HepG2 (cell line): ENCODE measurements around the gene TRPV2. TPM values are rescaled to one million over a fixed set of nuclear protein-coding genes. Genes with fewer than 3 reads are reported as not detected.

Source experiments
- EHMT2 ChIP-seq: fragments of 200-600 bp; sonication (generic); IDR thresholded peaks from 2 replicates; pipeline ENCODE4 v1.7.0; 2017; ENCODE audit warnings: antibody characterized with exemption, low read depth, low read length, borderline replicate concordance
- ETV5 ChIP-seq: IDR thresholded peaks from 2 replicates; pipeline ENCODE4 v1.6.1; 2018; ENCODE audit warnings: missing biosample characterization, missing genetic modification reagents, inconsistent platforms, borderline replicate concordance
- STAG1 ChIP-seq: sonication (generic); formaldehyde crosslinking; IDR thresholded peaks from 2 replicates; pipeline ENCODE4 v1.4.0; 2020; ENCODE audit warnings: missing genetic modification reagents
- STAT6 ChIP-seq: sonication (generic); formaldehyde crosslinking; IDR thresholded peaks from 2 replicates; pipeline ENCODE4 v1.4.0; 2020; ENCODE audit warnings: missing genetic modification reagents, mild to moderate bottlenecking, borderline replicate concordance
- TCF7L2 ChIP-seq: IDR thresholded peaks from 2 replicates; pipeline ENCODE4 v1.6.1; 2011; ENCODE audit warnings: mild to moderate bottlenecking, low read depth, low read length, moderate library complexity
- ZNF33B ChIP-seq: sonication (generic); formaldehyde crosslinking; IDR thresholded peaks from 2 replicates; pipeline ENCODE4 v1.5.1; 2020; ENCODE audit warnings: mild to moderate bottlenecking, missing genetic modification reagents
- ZNF362 ChIP-seq: sonication (generic); formaldehyde crosslinking; IDR thresholded peaks from 2 replicates; pipeline ENCODE4 v1.4.0; 2020; ENCODE audit warnings: missing genetic modification reagents, mild to moderate bottlenecking, borderline replicate concordance
- ZNF644 ChIP-seq: IDR thresholded peaks from 2 replicates; pipeline ENCODE4 v1.6.1; 2016; ENCODE audit warnings: low read depth
- ZNF687 ChIP-seq: sonication (generic); formaldehyde crosslinking; IDR thresholded peaks from 2 replicates; pipeline ENCODE4 v1.5.1; 2020; ENCODE audit warnings: mild to moderate bottlenecking, missing genetic modification reagents, moderate library complexity
- polyA plus RNA-seq, 8 experiments: library from polyadenylated mRNA; depleted of rRNA in 3 of 8; stranded (reverse) in 7 of 8; unstranded in 1 of 8; fragments of >200 nt; fragmentation: Illumina TruSeq in 4 of 8; extraction: Trizol in 4 of 8; gene quantifications; 2 replicates each; pipeline versions ENCODE4 v1.2.1 to v1.2.3, GENCODE V29; 2011 to 2016; ENCODE audit warnings: low read depth in 4 of 8, missing spikeins in 1 of 8, mixed read lengths in 1 of 8; ENCODE audit not compliant: insufficient read depth in 1 of 8
- total RNA-seq, 5 experiments: library from RNA; depleted of rRNA; stranded (reverse); fragments of >200 nt; fragmentation: Illumina TruSeq; extraction: Trizol; gene quantifications; 2 replicates each; pipeline ENCODE4 v1.2.3, GENCODE V29; 2016; ENCODE audit warnings: low read depth in 1 of 5
- TF ChIP-seq, protein P1 (sequence below): sonication (generic); formaldehyde crosslinking; IDR thresholded peaks from 2 replicates; pipeline ENCODE4 v1.5.1; 2020; ENCODE audit warnings: mild to moderate bottlenecking, missing genetic modification reagents, borderline replicate concordance
- TF ChIP-seq, protein P2 (sequence below): sonication (generic); formaldehyde crosslinking; IDR thresholded peaks from 2 replicates; pipeline ENCODE4 v1.9.0; 2021; ENCODE audit warnings: mild to moderate bottlenecking, missing genetic modification reagents

Gene TRPV2
- total and polyA plus RNA-seq, 2 of the 13 experiments (the other 11 are each of a cell fraction or from before 2014, with no cell fraction given), result 13.6 to 21.3 TPM

DNA sequence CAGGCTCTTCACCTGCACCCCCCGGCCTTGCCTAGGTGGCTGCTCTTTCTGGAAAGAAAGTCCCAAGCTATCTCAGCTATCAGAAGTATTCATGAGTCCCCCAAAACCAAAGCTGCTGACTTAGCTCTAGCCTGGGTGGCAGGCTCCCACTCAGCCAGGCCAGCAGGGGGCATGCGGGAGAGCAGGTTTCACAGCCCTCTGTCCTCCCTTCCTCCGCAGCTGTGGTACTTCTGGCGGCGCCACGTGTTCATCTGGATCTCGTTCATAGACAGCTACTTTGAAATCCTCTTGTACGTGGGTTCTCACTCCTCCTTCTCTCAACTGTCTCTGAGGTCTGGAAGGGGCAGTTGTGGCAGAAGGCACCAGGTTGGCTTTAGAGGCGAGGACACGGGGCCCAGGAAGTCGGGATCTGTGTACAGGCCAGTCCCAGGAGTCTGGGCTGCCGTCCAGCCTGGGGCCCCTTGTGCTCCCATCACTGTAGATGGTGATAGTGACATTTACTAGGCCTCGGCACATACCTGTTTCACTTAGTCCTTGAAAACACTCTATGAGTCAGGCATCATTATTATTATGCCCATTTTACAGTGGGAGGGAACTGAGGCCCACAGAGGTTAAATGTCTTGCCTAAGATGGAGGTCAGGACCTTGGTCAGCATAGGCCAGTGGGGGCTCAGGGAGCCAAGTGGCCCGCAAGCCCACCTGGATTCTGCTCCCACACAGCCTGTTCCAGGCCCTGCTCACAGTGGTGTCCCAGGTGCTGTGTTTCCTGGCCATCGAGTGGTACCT lies 12.9 kb downstream of the TRPV2 start (continued):
- TF ChIP-seq STAT6 (CRISPR knock-in tag) (no peak), ETV5 (CRISPR knock-in tag) (no peak), EHMT2 (no peak), ZNF687 (peak; percentile 99), ZNF644 (0 out of 2 replicates have a peak, but pooled peaks have one; percentile 23), ZNF362 (no peak), TCF7L2 (no peak), ZNF33B (CRISPR knock-in tag) (peak; percentile 59; the same call in 1 of the 2 replicates), STAG1 (CRISPR knock-in tag) (peak; percentile 69)
- TF ChIP-seq, protein P1, sequence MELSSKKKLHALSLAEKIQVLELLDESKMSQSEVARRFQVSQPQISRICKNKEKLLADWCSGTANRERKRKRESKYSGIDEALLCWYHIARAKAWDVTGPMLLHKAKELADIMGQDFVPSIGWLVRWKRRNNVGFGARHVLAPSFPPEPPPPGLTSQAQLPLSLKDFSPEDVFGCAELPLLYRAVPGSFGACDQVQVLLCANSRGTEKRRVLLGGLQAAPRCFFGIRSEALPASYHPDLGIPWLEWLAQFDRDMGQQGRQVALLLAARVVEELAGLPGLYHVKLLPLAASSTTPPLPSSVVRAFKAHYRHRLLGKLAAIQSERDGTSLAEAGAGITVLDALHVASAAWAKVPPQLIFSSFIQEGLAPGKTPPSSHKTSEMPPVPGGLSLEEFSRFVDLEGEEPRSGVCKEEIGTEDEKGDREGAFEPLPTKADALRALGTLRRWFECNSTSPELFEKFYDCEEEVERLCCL (CRISPR knock-in tag), result no peak
- TF ChIP-seq, protein P2, sequence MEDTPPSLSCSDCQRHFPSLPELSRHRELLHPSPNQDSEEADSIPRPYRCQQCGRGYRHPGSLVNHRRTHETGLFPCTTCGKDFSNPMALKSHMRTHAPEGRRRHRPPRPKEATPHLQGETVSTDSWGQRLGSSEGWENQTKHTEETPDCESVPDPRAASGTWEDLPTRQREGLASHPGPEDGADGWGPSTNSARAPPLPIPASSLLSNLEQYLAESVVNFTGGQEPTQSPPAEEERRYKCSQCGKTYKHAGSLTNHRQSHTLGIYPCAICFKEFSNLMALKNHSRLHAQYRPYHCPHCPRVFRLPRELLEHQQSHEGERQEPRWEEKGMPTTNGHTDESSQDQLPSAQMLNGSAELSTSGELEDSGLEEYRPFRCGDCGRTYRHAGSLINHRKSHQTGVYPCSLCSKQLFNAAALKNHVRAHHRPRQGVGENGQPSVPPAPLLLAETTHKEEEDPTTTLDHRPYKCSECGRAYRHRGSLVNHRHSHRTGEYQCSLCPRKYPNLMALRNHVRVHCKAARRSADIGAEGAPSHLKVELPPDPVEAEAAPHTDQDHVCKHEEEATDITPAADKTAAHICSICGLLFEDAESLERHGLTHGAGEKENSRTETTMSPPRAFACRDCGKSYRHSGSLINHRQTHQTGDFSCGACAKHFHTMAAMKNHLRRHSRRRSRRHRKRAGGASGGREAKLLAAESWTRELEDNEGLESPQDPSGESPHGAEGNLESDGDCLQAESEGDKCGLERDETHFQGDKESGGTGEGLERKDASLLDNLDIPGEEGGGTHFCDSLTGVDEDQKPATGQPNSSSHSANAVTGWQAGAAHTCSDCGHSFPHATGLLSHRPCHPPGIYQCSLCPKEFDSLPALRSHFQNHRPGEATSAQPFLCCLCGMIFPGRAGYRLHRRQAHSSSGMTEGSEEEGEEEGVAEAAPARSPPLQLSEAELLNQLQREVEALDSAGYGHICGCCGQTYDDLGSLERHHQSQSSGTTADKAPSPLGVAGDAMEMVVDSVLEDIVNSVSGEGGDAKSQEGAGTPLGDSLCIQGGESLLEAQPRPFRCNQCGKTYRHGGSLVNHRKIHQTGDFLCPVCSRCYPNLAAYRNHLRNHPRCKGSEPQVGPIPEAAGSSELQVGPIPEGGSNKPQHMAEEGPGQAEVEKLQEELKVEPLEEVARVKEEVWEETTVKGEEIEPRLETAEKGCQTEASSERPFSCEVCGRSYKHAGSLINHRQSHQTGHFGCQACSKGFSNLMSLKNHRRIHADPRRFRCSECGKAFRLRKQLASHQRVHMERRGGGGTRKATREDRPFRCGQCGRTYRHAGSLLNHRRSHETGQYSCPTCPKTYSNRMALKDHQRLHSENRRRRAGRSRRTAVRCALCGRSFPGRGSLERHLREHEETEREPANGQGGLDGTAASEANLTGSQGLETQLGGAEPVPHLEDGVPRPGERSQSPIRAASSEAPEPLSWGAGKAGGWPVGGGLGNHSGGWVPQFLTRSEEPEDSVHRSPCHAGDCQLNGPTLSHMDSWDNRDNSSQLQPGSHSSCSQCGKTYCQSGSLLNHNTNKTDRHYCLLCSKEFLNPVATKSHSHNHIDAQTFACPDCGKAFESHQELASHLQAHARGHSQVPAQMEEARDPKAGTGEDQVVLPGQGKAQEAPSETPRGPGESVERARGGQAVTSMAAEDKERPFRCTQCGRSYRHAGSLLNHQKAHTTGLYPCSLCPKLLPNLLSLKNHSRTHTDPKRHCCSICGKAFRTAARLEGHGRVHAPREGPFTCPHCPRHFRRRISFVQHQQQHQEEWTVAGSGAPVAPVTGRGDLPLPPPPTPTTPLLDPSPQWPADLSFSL, result no peak
